GM06990 (cell line): Measurements from ENCODE around the gene RGS10.

Experiments used
- DNase-seq: peaks from one replicate; pipeline ENCODE4 v3.0.0-alpha.2; 2011; ENCODE audit not compliant: insufficient read length; ENCODE audit errors: extremely low read depth
- H3K27me3 ChIP-seq: replicated peaks from 2 replicates; pipeline ENCODE4 v1.6.0; 2011; ENCODE audit warnings: low read length; ENCODE audit not compliant: control insufficient read depth, insufficient read depth
- H3K36me3 ChIP-seq: 2 replicates; pipeline ENCODE4 v1.5.1; 2011; ENCODE audit warnings: low read length; ENCODE audit not compliant: control insufficient read depth, insufficient read depth
- H3K4me3 ChIP-seq: replicated peaks from 2 replicates; pipeline ENCODE4 v1.5.1; 2011; ENCODE audit warnings: low read depth, mild to moderate bottlenecking, control low read depth, low read length
- CTCF ChIP-seq: IDR thresholded peaks from 2 replicates; pipeline ENCODE4 v1.5.1; 2011; ENCODE audit warnings: low read length, control low read depth, mild to moderate bottlenecking, inconsistent platforms; ENCODE audit not compliant: insufficient read depth, poor library complexity, severe bottlenecking

RGS10 gene

GRCh38 chr10:119541459-119542356 is 811 bp downstream of the RGS10 start:
- Histone ChIP-seq H3K27me3 (no peaks in the 10 kb centered on the region), H3K4me3 (peak overlapping the region; percentile 91), H3K36me3 (no peaks in the 10 kb centered on the region)
- DNase-seq: peak; percentile 61
- TF ChIP-seq CTCF: no peak

GRCh38 chr10:119541046-119541445 is 1.5 kb downstream of the RGS10 start:
- DNase-seq: no peak
- peaks cover 1% of the 10 kb centered on the region; the same call in 1 of the 2 replicates for H3K36me3 ChIP-seq
- no peaks in the 10 kb centered on the region for H3K27me3 ChIP-seq
- no peak for TF ChIP-seq CTCF
- H3K4me3 ChIP-seq: peak overlapping the region; percentile 91

- TF ChIP-seq CTCF: no peak
- no peak for DNase-seq
- Histone ChIP-seq H3K4me3 (peak overlapping the region; percentile 14), H3K36me3 (peaks cover 1% of the 10 kb centered on the region; the same call in 1 of the 2 replicates), H3K27me3 (no peaks in the 10 kb centered on the region)
These were observed 2.5 kb downstream of the RGS10 start for GRCh38 chr10:119540038-119540437.

- no peaks in the 10 kb centered on the region for H3K27me3 ChIP-seq
- no peak for TF ChIP-seq CTCF
- H3K4me3 ChIP-seq: peak overlapping the region; percentile 44
- peaks cover 1% of the 10 kb centered on the region; the same call in 1 of the 2 replicates for H3K36me3 ChIP-seq
- peak; percentile 43 for DNase-seq
These were observed 3.1 kb downstream of the RGS10 start for GRCh38 chr10:119539359-119539825.

GRCh38 chr10:119538632-119539358 is 3.7 kb downstream of the RGS10 start:
- TF ChIP-seq CTCF: peak; percentile 37
- DNase-seq: peak; percentile 25
- H3K36me3 ChIP-seq: peaks cover 1% of the 10 kb centered on the region; the same call in 1 of the 2 replicates
- H3K27me3 ChIP-seq: no peaks in the 10 kb centered on the region
- H3K4me3 ChIP-seq: peak overlapping the region; percentile 44
